ENCODE data around the gene SGMS1. TPM values are rescaled to one million over a fixed set of nuclear protein-coding genes. Genes with fewer than 3 reads are reported as not detected.

The SGMS1 gene
- polyA plus RNA-seq, 2 of the 4 experiments (the other 2 are of a cell fraction), result 22.7 to 28.2 TPM

DNA sequence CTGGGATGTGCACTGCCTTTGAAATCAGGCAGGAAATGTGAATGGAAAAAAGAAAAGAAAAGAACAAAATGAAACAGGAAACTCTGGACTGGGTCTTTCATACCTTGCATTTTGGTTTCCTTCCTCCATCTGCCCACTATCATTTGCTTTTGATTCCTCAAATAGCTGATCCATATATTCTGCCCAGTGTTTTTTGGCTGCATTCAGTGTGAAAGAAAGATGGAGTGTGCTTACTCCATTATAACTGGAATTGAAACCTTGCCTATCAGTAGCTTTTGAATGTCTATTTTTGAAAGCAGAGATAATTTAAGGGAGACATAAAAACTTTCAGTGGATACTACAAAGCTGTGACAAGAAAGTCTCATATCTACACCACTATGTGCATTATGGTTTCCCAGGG, 308.3 kb downstream of the SGMS1 start:
- H3K27ac ChIP-seq, result no peak overlapping the region
- 0 out of 3 replicates have a peak, but pooled peaks cover 6% of the 10 kb centered on the region for H3K4me1 ChIP-seq
- ATAC-seq (no peak), FAIRE-seq (no peak), DNase-seq (ENCODE audit: low read depth in 1 of 2, low spot score in 1 of 2) (no peak)
- no peak overlapping the region for H3K4me2 ChIP-seq
- ChIA-PET POLR2A (no interaction called here), CTCF (no interaction called here)
- H3K9me3 ChIP-seq, result no peaks in the 10 kb centered on the region
- no peak overlapping the region for H3K4me3 ChIP-seq
- TF ChIP-seq KDM5A (IDR thresholded peaks at IDR 0.05) (no peak), TP53 (CRISPR knock-in tag; IDR thresholded peaks at IDR 0.05) (no peak), ZFP36 (IDR thresholded peaks at IDR 0.05; ENCODE audit: borderline replicate concordance, partially characterized antibody) (no peak), JUNB (IDR thresholded peaks at IDR 0.05) (no peak), RCOR1 (IDR thresholded peaks at IDR 0.05; ENCODE audit: low read depth, low read length) (no peak), GATA3 (IDR thresholded peaks at IDR 0.05; ENCODE audit: borderline replicate concordance) (no peak), ZNF302 (CRISPR knock-in tag; IDR thresholded peaks at IDR 0.05) (no peak), BHLHE40 (IDR thresholded peaks at IDR 0.05; ENCODE audit: low read depth, low read length) (no peak)
- TF ChIP-seq, protein P1, sequence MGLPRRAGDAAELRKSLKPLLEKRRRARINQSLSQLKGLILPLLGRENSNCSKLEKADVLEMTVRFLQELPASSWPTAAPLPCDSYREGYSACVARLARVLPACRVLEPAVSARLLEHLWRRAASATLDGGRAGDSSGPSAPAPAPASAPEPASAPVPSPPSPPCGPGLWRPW (IDR thresholded peaks at IDR 0.05), result no peak

DNA sequence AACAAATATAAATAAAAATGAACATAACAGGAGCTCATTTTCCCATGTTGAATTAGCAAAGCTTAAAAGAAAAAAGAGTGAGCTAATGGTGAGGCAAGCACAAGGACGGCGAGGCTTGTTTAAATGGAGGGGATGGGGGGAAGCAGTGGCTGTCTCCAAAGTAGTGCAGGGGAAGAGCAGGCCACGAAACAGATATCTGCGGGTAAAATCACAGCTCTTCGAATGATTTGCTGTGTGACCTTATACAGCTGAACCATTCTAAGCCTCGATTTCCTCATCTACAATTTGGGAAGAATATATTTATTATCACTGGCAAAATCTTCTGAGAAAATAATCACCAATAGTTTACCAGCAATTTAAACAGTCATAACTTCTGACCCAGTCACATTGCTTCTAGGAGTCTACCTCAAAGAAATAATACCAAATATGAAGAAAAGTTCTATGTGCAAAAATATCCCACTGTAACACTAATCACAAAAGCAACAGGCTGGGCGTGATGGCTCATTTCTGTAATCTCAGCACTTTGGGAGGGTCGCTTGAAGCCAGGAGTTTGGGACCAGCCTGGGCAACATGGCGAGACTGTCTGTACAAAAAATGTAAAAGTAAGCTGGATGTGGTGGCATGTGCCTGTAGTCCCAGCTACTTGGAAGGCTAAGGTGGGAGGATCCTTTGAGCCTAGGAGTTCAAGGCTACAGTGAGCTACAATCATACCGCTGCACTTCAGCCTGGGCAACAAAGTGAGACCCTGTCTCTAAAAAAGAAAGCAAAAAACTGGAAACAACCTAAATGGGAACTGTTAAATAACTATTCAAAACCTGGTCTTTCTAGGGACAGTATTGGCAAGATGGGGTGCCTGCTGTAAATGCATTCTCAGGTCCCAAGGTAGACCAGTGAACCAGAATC, 309.3 kb downstream of the SGMS1 start:
- ChIA-PET CTCF (interaction anchor here (0.6 to 1.1 kb wide), 3 partner anchors 39 to 789 kb away, joined by 3 read pairs; no protein-coding TSS in a partner anchor), POLR2A (no interaction called here)
- no peak for FAIRE-seq
- no peak overlapping the region for H3K4me2 ChIP-seq
- TF ChIP-seq HEYL (CRISPR knock-in tag; IDR thresholded peaks at IDR 0.05), result no peak
- no peak for TF ChIP-seq RFX5 (IDR thresholded peaks at IDR 0.05)
- no peak for TF ChIP-seq POLR2AphosphoS2 (conservative IDR thresholded peaks at IDR 0.05; ENCODE audit: low read length)
- TF ChIP-seq, protein P2, sequence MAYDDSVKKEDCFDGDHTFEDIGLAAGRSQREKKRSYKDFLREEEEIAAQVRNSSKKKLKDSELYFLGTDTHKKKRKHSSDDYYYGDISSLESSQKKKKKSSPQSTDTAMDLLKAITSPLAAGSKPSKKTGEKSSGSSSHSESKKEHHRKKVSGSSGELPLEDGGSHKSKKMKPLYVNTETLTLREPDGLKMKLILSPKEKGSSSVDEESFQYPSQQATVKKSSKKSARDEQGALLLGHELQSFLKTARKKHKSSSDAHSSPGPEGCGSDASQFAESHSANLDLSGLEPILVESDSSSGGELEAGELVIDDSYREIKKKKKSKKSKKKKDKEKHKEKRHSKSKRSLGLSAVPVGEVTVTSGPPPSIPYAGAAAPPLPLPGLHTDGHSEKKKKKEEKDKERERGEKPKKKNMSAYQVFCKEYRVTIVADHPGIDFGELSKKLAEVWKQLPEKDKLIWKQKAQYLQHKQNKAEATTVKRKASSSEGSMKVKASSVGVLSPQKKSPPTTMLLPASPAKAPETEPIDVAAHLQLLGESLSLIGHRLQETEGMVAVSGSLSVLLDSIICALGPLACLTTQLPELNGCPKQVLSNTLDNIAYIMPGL (CRISPR knock-in tag; IDR thresholded peaks at IDR 0.05; ENCODE audit: borderline replicate concordance), result no peak
- no peak for TF ChIP-seq CEBPB (IDR thresholded peaks at IDR 0.05)
- TF ChIP-seq RARB (CRISPR knock-in tag; IDR thresholded peaks at IDR 0.05), result no peak
- no peak for TF ChIP-seq FOSB (CRISPR knock-in tag; IDR thresholded peaks at IDR 0.05)
- no peak for TF ChIP-seq TFCP2L1 (CRISPR knock-in tag; IDR thresholded peaks at IDR 0.05)
- no peak for TF ChIP-seq HOXB5 (CRISPR knock-in tag; IDR thresholded peaks at IDR 0.05)
- DNase-seq (ENCODE audit: low read depth in 1 of 2, low spot score in 1 of 2), result no peak
- no peak overlapping the region for H3K4me3 ChIP-seq
- H3K4me1 ChIP-seq, result 0 out of 3 replicates have a peak, but pooled peaks cover 6% of the 10 kb centered on the region
- WGBS (ENCODE audit: missing lambda C conversion rate), result 92% methylated on average over 10 of the region's 10 CpGs
- no peaks in the 10 kb centered on the region for H3K9me3 ChIP-seq
- no peak for ATAC-seq
- no peak overlapping the region for H3K27ac ChIP-seq

DNA sequence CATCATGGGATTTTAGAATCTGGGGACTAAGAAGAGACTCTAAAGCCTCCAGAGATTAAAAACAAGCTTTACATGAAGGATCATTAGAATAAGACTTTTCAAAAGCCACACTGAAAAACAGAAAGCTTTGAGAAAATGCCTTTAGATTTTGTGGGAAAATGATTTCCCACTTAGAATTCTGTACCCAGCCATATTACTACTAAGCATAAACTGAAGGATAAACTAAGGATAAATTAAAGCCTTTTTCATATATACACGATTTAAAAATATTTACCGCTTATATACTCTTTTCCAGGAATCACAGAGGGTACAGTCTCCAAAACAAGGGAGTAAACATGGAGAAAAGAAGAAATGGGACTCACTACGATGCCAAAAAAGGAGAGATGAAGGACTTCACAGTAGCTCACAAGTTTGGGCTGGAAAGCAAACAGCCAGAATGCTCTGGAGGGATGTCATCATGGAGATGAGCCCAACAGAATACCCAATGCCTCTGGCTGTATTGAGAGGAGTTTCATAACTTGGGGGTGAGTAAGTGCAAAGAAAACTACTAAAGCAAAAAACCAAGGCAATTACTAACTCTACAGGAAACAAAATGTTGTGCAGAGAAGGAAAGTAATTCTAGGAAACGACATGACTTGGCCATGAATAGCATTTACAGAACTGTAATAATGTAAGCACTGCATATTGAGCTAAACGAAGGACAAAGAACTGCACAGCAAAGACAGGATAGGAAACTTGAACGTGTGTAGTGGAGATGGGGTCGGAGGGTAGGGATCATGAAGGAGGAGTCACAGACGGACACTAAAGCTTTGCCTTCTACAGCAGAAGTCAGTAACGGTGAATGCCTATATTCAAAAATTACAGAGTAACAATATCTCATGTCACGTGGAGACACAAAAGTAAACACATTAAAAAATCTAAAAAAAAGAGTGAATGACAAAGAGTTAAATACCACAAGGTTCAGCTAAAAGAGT, 311.0 kb downstream of the SGMS1 start:
- H3K4me1 ChIP-seq, result 0 out of 3 replicates have a peak, but pooled peaks cover 6% of the 10 kb centered on the region
- no peak overlapping the region for H3K4me3 ChIP-seq
- FAIRE-seq (no peak), DNase-seq (ENCODE audit: low read depth in 1 of 2, low spot score in 1 of 2) (no peak), ATAC-seq (0 out of 6 replicates have a peak, but pooled peaks of 1 of the 2 experiments have one; percentile 40)
- CTCF ChIA-PET, result interaction anchor here (1.1 kb wide), 1 partner anchor 87 kb away, joined by 3 read pairs; no protein-coding TSS in a partner anchor
- no peaks in the 10 kb centered on the region for H3K9me3 ChIP-seq
- TF ChIP-seq PHF8 (IDR thresholded peaks at IDR 0.05; ENCODE audit: borderline replicate concordance, low read depth) (no peak), CEBPB (IDR thresholded peaks at IDR 0.05) (no peak), ZSCAN20 (CRISPR knock-in tag; IDR thresholded peaks at IDR 0.05) (no peak), EP300 (IDR thresholded peaks at IDR 0.05) (no peak), GATA3 (IDR thresholded peaks at IDR 0.05; ENCODE audit: borderline replicate concordance) (no peak), NR3C1 (IDR thresholded peaks at IDR 0.05) (no peak), HOXA7 (CRISPR knock-in tag; IDR thresholded peaks at IDR 0.05) (no peak), ZC3H11A (IDR thresholded peaks at IDR 0.05) (no peak), HOXB13 (CRISPR knock-in tag; IDR thresholded peaks at IDR 0.05; ENCODE audit: low read depth) (no peak), CBX2 (IDR thresholded peaks at IDR 0.05; ENCODE audit: borderline replicate concordance, low read depth) (no peak)
- TF ChIP-seq, protein P3, sequence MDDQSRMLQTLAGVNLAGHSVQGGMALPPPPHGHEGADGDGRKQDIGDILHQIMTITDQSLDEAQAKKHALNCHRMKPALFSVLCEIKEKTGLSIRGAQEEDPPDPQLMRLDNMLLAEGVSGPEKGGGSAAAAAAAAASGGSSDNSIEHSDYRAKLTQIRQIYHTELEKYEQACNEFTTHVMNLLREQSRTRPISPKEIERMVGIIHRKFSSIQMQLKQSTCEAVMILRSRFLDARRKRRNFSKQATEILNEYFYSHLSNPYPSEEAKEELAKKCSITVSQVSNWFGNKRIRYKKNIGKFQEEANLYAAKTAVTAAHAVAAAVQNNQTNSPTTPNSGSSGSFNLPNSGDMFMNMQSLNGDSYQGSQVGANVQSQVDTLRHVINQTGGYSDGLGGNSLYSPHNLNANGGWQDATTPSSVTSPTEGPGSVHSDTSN (IDR thresholded peaks at IDR 0.05), result no peak
- 84% methylated on average over 10 of the region's 10 CpGs for WGBS (ENCODE audit: missing lambda C conversion rate)
- H3K4me2 ChIP-seq, result no peak overlapping the region
- H3K27ac ChIP-seq, result no peak overlapping the region
- POLR2A ChIA-PET, result no interaction called here

Data from A549 (cell line).